Adrenal gland (tissue), 5 donors: ENCODE data around the gene ISOC1.

Experiments used
- CTCF ChIP-seq, 6 experiments: fragments of 450-650 bp in 4 of 6; fragments of 200-600 bp in 2 of 6; sonication (generic) in 1 of 6; IDR thresholded peaks; 1 replicate in 5 of 6; 2 replicates in 1 of 6; pipeline versions ENCODE4 v1.5.1 to v1.8.0; 2016 to 2021; ENCODE audit warnings: antibody characterized with exemption in 6 of 6, mild to moderate bottlenecking in 2 of 6, moderate library complexity in 1 of 6
- POLR2A ChIP-seq, 2 donors: fragments of 450-650 bp; IDR thresholded peaks; one replicate each; pipeline ENCODE4 v1.6.1; 2017; ENCODE audit warnings: antibody characterized with exemption in 2 of 2, mild to moderate bottlenecking in 2 of 2, moderate library complexity in 1 of 2
- donor health status: DM: no; HTN: no; CAD: no.

DNA sequence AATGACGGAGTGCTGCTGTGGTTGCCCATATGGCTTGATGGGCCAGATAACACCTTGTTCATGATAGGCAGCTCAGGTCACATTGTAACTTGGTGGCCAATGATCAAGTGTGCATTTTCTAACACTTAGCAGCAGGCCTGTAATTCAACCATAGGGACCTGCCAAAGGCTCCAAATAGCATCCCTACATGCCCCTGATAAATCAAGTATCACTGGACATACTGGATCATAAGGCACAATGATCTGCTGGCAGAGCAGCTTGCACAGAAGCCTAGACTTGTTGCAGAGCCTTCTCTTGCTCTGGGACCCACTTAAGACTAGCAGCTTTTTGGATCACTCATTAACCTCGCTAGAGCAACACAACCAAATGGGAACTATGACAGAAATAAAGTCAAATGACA lies 46.0 kb upstream of the ISOC1 start:
- TF ChIP-seq CTCF (IDR thresholded peaks at IDR 0.05), result no peak
- no peak for TF ChIP-seq POLR2A (IDR thresholded peaks at IDR 0.05)
